Measurements from ENCODE around the gene NCKAP5.

DNA sequence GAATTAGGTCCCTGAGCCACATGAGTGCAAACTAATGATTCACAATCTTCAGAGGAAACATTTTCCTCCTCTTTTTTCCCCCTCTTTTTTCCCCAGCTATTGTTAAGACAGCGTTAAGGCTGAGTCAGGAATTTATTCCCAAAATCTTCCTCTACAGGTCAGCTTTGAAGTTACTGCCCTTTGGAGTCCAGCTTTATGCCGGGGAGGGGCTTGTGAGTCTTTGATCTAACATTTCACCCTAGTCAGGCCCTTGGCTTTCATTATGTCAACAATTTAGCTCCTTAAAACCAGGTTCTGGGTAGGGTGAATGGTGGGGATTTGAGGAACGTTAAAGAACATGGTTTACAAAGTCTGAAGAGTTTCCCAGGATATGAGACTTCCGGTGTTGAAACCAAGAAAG is 807.3 kb downstream of the NCKAP5 start:
- TF ChIP-seq POLR2A (IDR thresholded peaks at IDR 0.05): no peak
- no peak for TF ChIP-seq CTCF (IDR thresholded peaks at IDR 0.05)

All from ovary (tissue), 3 donors.